ENCODE data around the gene REV3L.

DNA sequence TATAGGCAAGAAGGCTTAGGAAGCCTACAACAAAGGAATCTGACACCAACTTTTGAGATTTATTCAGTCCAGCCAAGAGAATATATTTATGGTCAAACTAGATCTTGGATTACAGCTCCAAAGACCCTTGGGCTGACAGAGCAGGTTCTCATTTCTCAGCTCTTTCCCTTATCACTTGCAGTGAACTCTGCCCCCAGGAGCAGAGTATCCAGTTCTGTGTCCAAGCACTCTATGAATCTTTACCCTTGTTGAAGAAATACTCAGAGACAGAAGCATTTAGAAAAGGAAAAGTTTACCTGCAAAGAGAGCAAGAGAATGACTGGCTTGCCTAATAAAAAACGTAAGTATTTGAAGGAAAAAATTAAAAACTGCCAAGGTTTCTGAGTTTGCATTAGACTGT, 205.2 kb downstream of the REV3L start:
- TF ChIP-seq, protein P1, sequence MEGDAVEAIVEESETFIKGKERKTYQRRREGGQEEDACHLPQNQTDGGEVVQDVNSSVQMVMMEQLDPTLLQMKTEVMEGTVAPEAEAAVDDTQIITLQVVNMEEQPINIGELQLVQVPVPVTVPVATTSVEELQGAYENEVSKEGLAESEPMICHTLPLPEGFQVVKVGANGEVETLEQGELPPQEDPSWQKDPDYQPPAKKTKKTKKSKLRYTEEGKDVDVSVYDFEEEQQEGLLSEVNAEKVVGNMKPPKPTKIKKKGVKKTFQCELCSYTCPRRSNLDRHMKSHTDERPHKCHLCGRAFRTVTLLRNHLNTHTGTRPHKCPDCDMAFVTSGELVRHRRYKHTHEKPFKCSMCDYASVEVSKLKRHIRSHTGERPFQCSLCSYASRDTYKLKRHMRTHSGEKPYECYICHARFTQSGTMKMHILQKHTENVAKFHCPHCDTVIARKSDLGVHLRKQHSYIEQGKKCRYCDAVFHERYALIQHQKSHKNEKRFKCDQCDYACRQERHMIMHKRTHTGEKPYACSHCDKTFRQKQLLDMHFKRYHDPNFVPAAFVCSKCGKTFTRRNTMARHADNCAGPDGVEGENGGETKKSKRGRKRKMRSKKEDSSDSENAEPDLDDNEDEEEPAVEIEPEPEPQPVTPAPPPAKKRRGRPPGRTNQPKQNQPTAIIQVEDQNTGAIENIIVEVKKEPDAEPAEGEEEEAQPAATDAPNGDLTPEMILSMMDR (IDR thresholded peaks at IDR 0.05): no peak
- TF ChIP-seq, protein P2, sequence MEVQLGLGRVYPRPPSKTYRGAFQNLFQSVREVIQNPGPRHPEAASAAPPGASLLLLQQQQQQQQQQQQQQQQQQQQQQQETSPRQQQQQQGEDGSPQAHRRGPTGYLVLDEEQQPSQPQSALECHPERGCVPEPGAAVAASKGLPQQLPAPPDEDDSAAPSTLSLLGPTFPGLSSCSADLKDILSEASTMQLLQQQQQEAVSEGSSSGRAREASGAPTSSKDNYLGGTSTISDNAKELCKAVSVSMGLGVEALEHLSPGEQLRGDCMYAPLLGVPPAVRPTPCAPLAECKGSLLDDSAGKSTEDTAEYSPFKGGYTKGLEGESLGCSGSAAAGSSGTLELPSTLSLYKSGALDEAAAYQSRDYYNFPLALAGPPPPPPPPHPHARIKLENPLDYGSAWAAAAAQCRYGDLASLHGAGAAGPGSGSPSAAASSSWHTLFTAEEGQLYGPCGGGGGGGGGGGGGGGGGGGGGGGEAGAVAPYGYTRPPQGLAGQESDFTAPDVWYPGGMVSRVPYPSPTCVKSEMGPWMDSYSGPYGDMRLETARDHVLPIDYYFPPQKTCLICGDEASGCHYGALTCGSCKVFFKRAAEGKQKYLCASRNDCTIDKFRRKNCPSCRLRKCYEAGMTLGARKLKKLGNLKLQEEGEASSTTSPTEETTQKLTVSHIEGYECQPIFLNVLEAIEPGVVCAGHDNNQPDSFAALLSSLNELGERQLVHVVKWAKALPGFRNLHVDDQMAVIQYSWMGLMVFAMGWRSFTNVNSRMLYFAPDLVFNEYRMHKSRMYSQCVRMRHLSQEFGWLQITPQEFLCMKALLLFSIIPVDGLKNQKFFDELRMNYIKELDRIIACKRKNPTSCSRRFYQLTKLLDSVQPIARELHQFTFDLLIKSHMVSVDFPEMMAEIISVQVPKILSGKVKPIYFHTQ (CRISPR knock-in tag; IDR thresholded peaks at IDR 0.05): no peak

Data from WTC11 (cell line).